ENCODE measurements around the gene POU2F1. TPM values are rescaled to one million over a fixed set of nuclear protein-coding genes. Genes with fewer than 3 reads are reported as not detected.
"Not testable (repeated sequence)": the region's sequence is repeated elsewhere in the genome, so short reads cannot be mapped to it uniquely, and the experiment has no call there.

The POU2F1 gene
- total and polyA plus RNA-seq, 7 donors, result 2.3 to 35.5 (median 15.0) TPM

GRCh38 chr1:167221738-167222610, 1.3 kb downstream of the POU2F1 start:
- H3K4me3 ChIP-seq, result peak overlapping the region; percentile 85 to 96 (median 92)
- peak overlapping the region; percentile 94 to 99 (median 98) for H3K27ac ChIP-seq
- no peaks in the 10 kb centered on the region for H3K27me3 ChIP-seq
- peak; percentile 81 for DNase-seq
- TF ChIP-seq POLR2AphosphoS5 (IDR thresholded peaks at IDR 0.05), result peak; percentile 47 to 77 (median 71)
- peak; percentile 28 to 78 for TF ChIP-seq POLR2A (IDR thresholded peaks at IDR 0.05)
- no peak for TF ChIP-seq EP300 (IDR thresholded peaks at IDR 0.05)
- WGBS, 2 donors, result 0% methylated on average over 54 of the region's 54 CpGs
- H3K4me1 ChIP-seq, result peaks cover 0 to 55% (median 41%) of the 10 kb centered on the region in 4 donors
- H3K36me3 ChIP-seq, result no peaks in the 10 kb centered on the region
- H3K9me3 ChIP-seq, result no peaks in the 10 kb centered on the region
- intact Hi-C loops (cut with DNase I), result loop anchor here (2.0 to 10.0 kb wide), 5 partner anchors 220 to 715 kb away; partner anchors contain the start of genes CREG1, DCAF6, MPC2 and TADA1

- Histone ChIP-seq H3K36me3 (no peaks in the 10 kb centered on the region), H3K27ac (peak overlapping the region; percentile 94 to 99 (median 98)), H3K9me3 (no peaks in the 10 kb centered on the region), H3K4me1 (peaks cover 0 to 59% (median 48%) of the 10 kb centered on the region in 4 donors), H3K4me3 (peak overlapping the region in 2 of 4 donors; percentile 94 to 96), H3K27me3 (no peaks in the 10 kb centered on the region)
- intact Hi-C loops (cut with DNase I), result loop anchor here (5.0 to 10.0 kb wide), 4 partner anchors 219 to 714 kb away; partner anchors contain the start of genes DCAF6, MPC2 and TADA1
- no peak for TF ChIP-seq POLR2AphosphoS5 (IDR thresholded peaks at IDR 0.05)
- TF ChIP-seq POLR2A (IDR thresholded peaks at IDR 0.05), result no peak
- no peak for TF ChIP-seq EP300 (IDR thresholded peaks at IDR 0.05)
- 42 to 69% methylated on average over 10 of the region's 10 CpGs for WGBS, 2 donors
- DNase-seq, result no peak
Measured at GRCh38 chr1:167223144-167224103, 2.7 kb downstream of the POU2F1 start.

- Histone ChIP-seq H3K27ac (peak overlapping the region in 2 of 4 donors; percentile 98 to 99), H3K4me1 (peaks cover 0 to 53% (median 43%) of the 10 kb centered on the region in 4 donors)
Measured at GRCh38 chr1:167224734-167225235, 4.1 kb downstream of the POU2F1 start.

GRCh38 chr1:167225920-167226319, 5.2 kb downstream of the POU2F1 start:
- intact Hi-C loops (cut with DNase I), result loop anchor here (10.0 kb wide), 1 partner anchor 351 kb away; the partner anchor contains the start of gene TADA1

More at GRCh38 chr1:167224734-167225235, 4.1 kb downstream of the POU2F1 start:
- H3K27me3 ChIP-seq, H3K4me3 ChIP-seq, H3K9me3 ChIP-seq, H3K36me3 ChIP-seq, DNase-seq: not testable (repeated sequence)
- intact Hi-C loops (cut with DNase I), result loop anchor here (5.0 to 10.0 kb wide), 4 partner anchors 218 to 713 kb away; partner anchors contain the start of genes DCAF6, MPC2 and TADA1
- WGBS, 2 donors, result 93 to 94% methylated on average over 15 of the region's 15 CpGs

GRCh38 chr1:167227934-167228378, 7.3 kb downstream of the POU2F1 start:
- intact Hi-C loops (cut with DNase I), result loop anchor here (10.0 kb wide), 1 partner anchor 353 kb away; the partner anchor contains the start of gene TADA1
- TF ChIP-seq CTCF (IDR thresholded peaks at IDR 0.05) (no peak), POLR2AphosphoS5 (IDR thresholded peaks at IDR 0.05) (no peak), POLR2A (IDR thresholded peaks at IDR 0.05) (no peak), EP300 (IDR thresholded peaks at IDR 0.05) (no peak)
- peaks cover 0 to 53% (median 45%) of the 10 kb centered on the region in 4 donors for H3K4me1 ChIP-seq
- no peak for DNase-seq
- H3K9me3 ChIP-seq, result no peaks in the 10 kb centered on the region
- H3K27ac ChIP-seq, result no peak overlapping the region
- no peaks in the 10 kb centered on the region for H3K27me3 ChIP-seq
- no peaks in the 10 kb centered on the region for H3K36me3 ChIP-seq
- no peak overlapping the region for H3K4me3 ChIP-seq
- WGBS, 2 donors, result 52 to 72% methylated on average over 2 of the region's 2 CpGs

More at GRCh38 chr1:167225920-167226319, 5.2 kb downstream of the POU2F1 start:
- H3K4me3 ChIP-seq, result no peak overlapping the region
- H3K27ac ChIP-seq, result no peak overlapping the region
- no peak for TF ChIP-seq CTCF (IDR thresholded peaks at IDR 0.05)
- no peak for TF ChIP-seq POLR2AphosphoS5 (IDR thresholded peaks at IDR 0.05)
- no peak for TF ChIP-seq EP300 (IDR thresholded peaks at IDR 0.05)
- TF ChIP-seq POLR2A (IDR thresholded peaks at IDR 0.05), result no peak
- no peaks in the 10 kb centered on the region for H3K36me3 ChIP-seq
- no peak for DNase-seq
- no peaks in the 10 kb centered on the region for H3K27me3 ChIP-seq
- H3K9me3 ChIP-seq, result no peaks in the 10 kb centered on the region
- WGBS, 2 donors, result 77 to 86% methylated on average over 2 of the region's 2 CpGs
- H3K4me1 ChIP-seq, result peaks cover 0 to 56% (median 45%) of the 10 kb centered on the region in 4 donors

All from sigmoid colon (tissue), 7 donors.